ENCODE data around the gene AIG1. TPM values are rescaled to one million over a fixed set of nuclear protein-coding genes. Genes with fewer than 3 reads are reported as not detected.

Gene AIG1
- total and polyA plus RNA-seq, 2 donors from 2014 or later = 57.3 to 146 TPM

- no peak overlapping the region for H3K9ac ChIP-seq (ENCODE audit: low read length in 3 of 3)
- H3K36me3 ChIP-seq (ENCODE audit: control insufficient read depth in 2 of 3, insufficient read depth in 3 of 3, low read length in 3 of 3) = no peaks in the 10 kb centered on the region
- no peak for FAIRE-seq
- H3K4me1 ChIP-seq (ENCODE audit: control insufficient read depth in 2 of 3, insufficient read depth in 2 of 3, low read depth in 1 of 3, low read length in 3 of 3) = no peaks in the 10 kb centered on the region
- no peak for DNase-seq
- no peaks in the 10 kb centered on the region for H3K9me3 ChIP-seq (ENCODE audit: control insufficient read depth in 2 of 3, insufficient read depth in 1 of 3, low read length in 3 of 3)
- H3K27ac ChIP-seq (ENCODE audit: low read depth in 2 of 2, low read length in 2 of 2) = no peak overlapping the region
- H3K4me3 ChIP-seq (ENCODE audit: low read length in 3 of 3) = no peak overlapping the region
- no peaks in the 10 kb centered on the region for H3K27me3 ChIP-seq (ENCODE audit: control insufficient read depth, insufficient read depth, low read length)
- intact Hi-C loops (cut with DNase I) = no loop called here
- TF ChIP-seq CTCF (IDR thresholded peaks at IDR 0.05; ENCODE audit: borderline replicate concordance, extremely low read depth, insufficient read depth) = no peak
These were observed 39.0 kb downstream of the AIG1 start for GRCh38 chr6:143099647-143100046.

- H3K27me3 ChIP-seq (ENCODE audit: control insufficient read depth, insufficient read depth, low read length) = no peaks in the 10 kb centered on the region
These were observed 39.7 kb downstream of the AIG1 start for GRCh38 chr6:143100429-143100828.

GRCh38 chr6:143103916-143104315, 43.2 kb downstream of the AIG1 start:
- no peaks in the 10 kb centered on the region for H3K27me3 ChIP-seq (ENCODE audit: control insufficient read depth, insufficient read depth, low read length)
- H3K9me3 ChIP-seq (ENCODE audit: control insufficient read depth in 2 of 3, insufficient read depth in 1 of 3, low read length in 3 of 3) = no peaks in the 10 kb centered on the region
- no peak for TF ChIP-seq CTCF (IDR thresholded peaks at IDR 0.05; ENCODE audit: borderline replicate concordance, extremely low read depth, insufficient read depth)
- H3K27ac ChIP-seq (ENCODE audit: low read depth in 2 of 2, low read length in 2 of 2) = no peak overlapping the region
- H3K36me3 ChIP-seq (ENCODE audit: control insufficient read depth in 2 of 3, insufficient read depth in 3 of 3, low read length in 3 of 3) = no peaks in the 10 kb centered on the region
- DNase-seq = no peak
- no peak for FAIRE-seq
- no peak overlapping the region for H3K4me3 ChIP-seq (ENCODE audit: low read length in 3 of 3)
- H3K4me1 ChIP-seq (ENCODE audit: control insufficient read depth in 2 of 3, insufficient read depth in 2 of 3, low read depth in 1 of 3, low read length in 3 of 3) = no peaks in the 10 kb centered on the region
- no peak overlapping the region for H3K9ac ChIP-seq (ENCODE audit: low read length in 3 of 3)
- intact Hi-C loops (cut with DNase I) = no loop called here

More at GRCh38 chr6:143100429-143100828, 39.7 kb downstream of the AIG1 start:
- Histone ChIP-seq H3K36me3 (ENCODE audit: control insufficient read depth in 2 of 3, insufficient read depth in 3 of 3, low read length in 3 of 3) (no peaks in the 10 kb centered on the region), H3K9me3 (ENCODE audit: control insufficient read depth in 2 of 3, insufficient read depth in 1 of 3, low read length in 3 of 3) (no peaks in the 10 kb centered on the region), H3K4me1 (ENCODE audit: control insufficient read depth in 2 of 3, insufficient read depth in 2 of 3, low read depth in 1 of 3, low read length in 3 of 3) (no peaks in the 10 kb centered on the region), H3K4me3 (ENCODE audit: low read length in 3 of 3) (no peak overlapping the region), H3K9ac (ENCODE audit: low read length in 3 of 3) (no peak overlapping the region), H3K27ac (ENCODE audit: low read depth in 2 of 2, low read length in 2 of 2) (no peak overlapping the region)
- DNase-seq (no peak), FAIRE-seq (no peak)
- intact Hi-C loops (cut with DNase I) = no loop called here
- TF ChIP-seq CTCF (IDR thresholded peaks at IDR 0.05; ENCODE audit: borderline replicate concordance, extremely low read depth, insufficient read depth) = no peak

GRCh38 chr6:143107440-143107839, 46.8 kb downstream of the AIG1 start:
- Histone ChIP-seq H3K27ac (ENCODE audit: low read depth in 2 of 2, low read length in 2 of 2) (peak overlapping the region in 1 of 2 donors; percentile 45), H3K4me3 (ENCODE audit: low read length in 3 of 3) (no peak overlapping the region), H3K27me3 (ENCODE audit: control insufficient read depth, insufficient read depth, low read length) (no peaks in the 10 kb centered on the region), H3K4me1 (ENCODE audit: control insufficient read depth in 2 of 3, insufficient read depth in 2 of 3, low read depth in 1 of 3, low read length in 3 of 3) (no peaks in the 10 kb centered on the region), H3K9ac (ENCODE audit: low read length in 3 of 3) (no peak overlapping the region), H3K36me3 (ENCODE audit: control insufficient read depth in 2 of 3, insufficient read depth in 3 of 3, low read length in 3 of 3) (no peaks in the 10 kb centered on the region), H3K9me3 (ENCODE audit: control insufficient read depth in 2 of 3, insufficient read depth in 1 of 3, low read length in 3 of 3) (no peaks in the 10 kb centered on the region)
- TF ChIP-seq CTCF (IDR thresholded peaks at IDR 0.05; ENCODE audit: borderline replicate concordance, extremely low read depth, insufficient read depth) = no peak
- FAIRE-seq = no peak
- peak in 2 of 5 donors; percentile 14 to 22 for DNase-seq
- intact Hi-C loops (cut with DNase I) = no loop called here
